T-helper 1 cell treated with Interleukin-12 subunit alpha and Interleukin-12 subunit beta and Interleukin-4 antibody, amounts not matched to agents 30 ng/mL and 1 ng/mL, for 36 hours (primary cell): ENCODE measurements around the gene RBM25. TPM values are rescaled to one million over a fixed set of nuclear protein-coding genes. Genes with fewer than 3 reads are reported as not detected.

ENCODE experiments used
- intact Hi-C: fragments of 100-400 bp; cut with micrococcal nuclease; formaldehyde crosslinking; loops from one replicate; pipeline ENCODE4 v1.15.1; 2024
- total RNA-seq: library from RNA; stranded (reverse); gene quantifications from 2 replicates; pipeline ENCODE4 v1.2.3, GENCODE V29; 2022

RBM25 gene
- total RNA-seq, 1 donor from 2014 or later, result 108 TPM

DNA sequence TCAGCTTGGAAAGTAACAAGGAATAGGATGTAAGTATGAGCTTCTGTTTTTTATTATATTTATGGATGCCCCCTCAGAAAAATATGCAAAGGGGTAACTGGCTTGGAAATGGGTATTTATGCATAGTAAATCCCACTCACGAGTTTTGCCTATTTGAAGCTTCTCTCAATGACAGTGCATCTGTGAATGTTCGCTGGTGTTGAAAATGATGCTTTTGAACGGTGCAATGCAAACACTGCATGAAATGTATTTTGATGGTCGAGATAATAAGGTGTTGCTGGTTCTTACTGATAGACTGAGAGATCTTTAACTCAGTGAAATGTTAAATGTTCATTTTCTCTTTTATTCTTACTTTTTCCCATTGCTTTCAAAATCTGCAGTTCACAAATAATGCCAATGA, 42.0 kb downstream of the RBM25 start:
- intact Hi-C loops, result no loop called here

GRCh38 chr14:73102806-73103497, 44.6 kb downstream of the RBM25 start:
- intact Hi-C loops, result no loop called here

GRCh38 chr14:73105050-73105449, 46.7 kb downstream of the RBM25 start:
- intact Hi-C loops, result no loop called here

DNA sequence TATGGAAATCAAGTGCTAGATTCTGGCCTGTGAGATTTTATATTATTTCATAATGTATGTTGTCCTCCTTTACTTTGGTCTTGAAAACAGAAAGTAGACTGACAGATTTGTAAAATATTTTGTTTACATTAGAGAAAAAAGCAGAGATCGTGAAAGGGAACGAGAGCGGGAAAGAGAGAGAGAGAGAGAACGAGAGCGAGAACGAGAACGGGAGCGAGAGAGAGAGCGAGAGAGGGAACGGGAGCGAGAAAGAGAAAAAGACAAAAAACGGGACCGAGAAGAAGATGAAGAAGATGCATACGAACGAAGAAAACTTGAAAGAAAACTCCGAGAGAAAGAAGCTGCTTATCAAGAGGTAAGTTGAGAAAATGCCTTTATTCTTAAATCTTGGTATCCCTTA, 47.4 kb downstream of the RBM25 start:
- intact Hi-C loops, result no loop called here

GRCh38 chr14:73116079-73116665, 57.8 kb downstream of the RBM25 start:
- intact Hi-C loops, result no loop called here

DNA sequence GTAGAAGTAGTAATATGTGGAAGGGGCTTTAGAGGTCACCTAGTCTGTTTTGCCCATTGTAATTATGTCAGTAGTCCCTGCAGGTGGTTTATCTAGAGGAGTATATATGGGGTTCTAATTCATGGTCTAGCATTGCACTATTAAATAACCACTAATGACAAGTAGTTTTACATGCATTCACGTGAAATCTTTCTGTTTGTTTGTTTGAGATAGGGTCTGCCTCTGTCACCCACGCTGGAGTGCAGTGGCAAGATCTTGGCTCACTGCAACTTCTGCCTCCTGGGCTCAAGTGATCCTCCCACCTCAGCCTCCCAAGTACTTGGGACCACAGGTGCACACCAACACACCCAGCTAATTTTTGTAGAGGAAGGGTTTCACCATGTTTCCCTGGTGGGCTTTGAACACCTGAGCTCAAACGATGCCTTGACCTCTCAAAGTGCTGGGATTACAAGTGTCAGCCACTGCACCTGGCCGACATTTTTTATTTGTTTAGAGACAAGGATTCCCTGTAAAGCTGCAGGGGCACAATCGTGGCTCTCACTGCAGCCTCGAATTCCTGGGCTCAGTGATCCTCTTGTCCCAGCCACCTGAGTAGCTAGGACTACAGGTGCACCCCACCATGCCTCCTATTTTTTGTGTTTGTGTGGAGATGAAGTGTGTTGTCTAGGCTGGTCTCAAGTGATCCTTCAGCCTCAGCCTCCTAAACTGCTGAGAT, 66.0 kb downstream of the RBM25 start:
- intact Hi-C loops, result no loop called here

DNA sequence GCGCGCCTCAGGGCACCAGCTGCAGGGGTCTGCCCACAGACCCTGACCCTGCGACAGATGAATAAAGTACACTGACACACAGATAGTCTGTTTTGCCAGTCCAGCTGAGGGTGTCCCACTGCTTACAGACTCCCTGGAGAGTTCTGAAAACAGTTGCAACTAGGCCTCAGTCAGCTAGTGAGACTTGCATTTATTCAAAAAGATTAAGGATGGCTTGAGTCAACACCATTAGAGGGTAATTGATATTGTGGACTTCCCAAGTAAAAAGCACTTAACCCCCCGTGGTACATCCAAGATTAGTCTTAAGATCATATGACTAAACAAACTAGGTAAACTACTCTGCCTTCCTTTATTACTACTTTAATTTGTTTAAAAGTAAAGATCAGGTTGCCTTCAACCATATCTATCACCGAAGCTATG, 66.8 kb downstream of the RBM25 start:
- intact Hi-C loops, result no loop called here

DNA sequence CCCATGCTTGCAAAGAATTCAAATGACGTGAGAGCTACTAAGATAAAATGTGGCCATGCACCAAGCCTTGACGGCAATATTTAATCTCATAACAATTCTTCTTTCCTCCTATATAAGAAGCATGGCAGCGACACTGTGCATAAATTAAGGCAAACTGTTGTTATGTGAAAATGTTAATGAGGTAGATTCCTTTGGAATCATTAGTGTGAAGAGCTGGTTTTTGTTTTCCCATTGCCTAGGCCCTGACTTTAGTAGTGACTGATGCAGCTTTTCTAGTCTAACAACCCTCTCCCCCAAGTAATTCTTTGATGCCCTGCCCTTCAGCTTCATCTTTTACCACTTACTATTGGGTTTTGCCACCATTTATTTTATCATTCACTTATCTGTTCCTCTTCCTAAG, 67.4 kb downstream of the RBM25 start:
- intact Hi-C loops, result no loop called here

DNA sequence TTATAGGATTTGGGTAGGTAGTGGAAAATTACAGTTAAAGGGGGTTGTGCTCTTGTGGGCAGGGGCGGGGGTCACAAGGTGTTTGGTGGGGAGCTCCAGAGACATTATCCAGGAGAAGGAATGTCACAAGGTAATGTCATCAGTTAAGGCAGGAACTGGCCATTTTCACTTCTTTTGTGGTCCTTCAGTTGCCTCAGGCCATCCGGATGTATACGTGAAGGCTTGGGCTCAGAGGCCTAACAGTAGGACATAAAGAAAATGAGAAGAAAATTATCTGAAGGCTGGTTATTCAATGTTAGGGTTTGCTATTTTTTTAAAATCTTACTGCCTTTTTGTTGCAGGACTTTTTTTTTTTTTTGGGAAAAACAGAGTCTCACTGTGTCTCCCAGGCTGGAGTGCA, 75.5 kb downstream of the RBM25 start:
- intact Hi-C loops, result no loop called here

DNA sequence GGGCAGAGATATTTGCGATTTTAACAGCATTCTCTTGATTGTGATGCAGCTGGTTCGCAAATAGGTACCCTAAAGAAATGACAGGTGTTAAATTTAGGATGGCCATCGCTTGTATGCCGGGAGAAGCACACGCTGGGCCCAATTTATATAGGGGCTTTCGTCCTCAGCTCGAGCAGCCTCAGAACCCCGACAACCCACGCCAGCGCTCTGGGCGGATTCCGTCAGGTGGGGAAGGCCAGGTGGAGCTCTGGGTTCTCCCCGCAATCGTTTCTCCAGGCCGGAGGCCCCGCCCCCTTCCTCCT, 77.7 kb downstream of the RBM25 start:
- intact Hi-C loops, result loop anchor here (1.0 to 2.0 kb wide), 8 partner anchors 78 to 815 kb away; partner anchors contain the start of genes COQ6, DCAF4, DPF3 and FAM161B

DNA sequence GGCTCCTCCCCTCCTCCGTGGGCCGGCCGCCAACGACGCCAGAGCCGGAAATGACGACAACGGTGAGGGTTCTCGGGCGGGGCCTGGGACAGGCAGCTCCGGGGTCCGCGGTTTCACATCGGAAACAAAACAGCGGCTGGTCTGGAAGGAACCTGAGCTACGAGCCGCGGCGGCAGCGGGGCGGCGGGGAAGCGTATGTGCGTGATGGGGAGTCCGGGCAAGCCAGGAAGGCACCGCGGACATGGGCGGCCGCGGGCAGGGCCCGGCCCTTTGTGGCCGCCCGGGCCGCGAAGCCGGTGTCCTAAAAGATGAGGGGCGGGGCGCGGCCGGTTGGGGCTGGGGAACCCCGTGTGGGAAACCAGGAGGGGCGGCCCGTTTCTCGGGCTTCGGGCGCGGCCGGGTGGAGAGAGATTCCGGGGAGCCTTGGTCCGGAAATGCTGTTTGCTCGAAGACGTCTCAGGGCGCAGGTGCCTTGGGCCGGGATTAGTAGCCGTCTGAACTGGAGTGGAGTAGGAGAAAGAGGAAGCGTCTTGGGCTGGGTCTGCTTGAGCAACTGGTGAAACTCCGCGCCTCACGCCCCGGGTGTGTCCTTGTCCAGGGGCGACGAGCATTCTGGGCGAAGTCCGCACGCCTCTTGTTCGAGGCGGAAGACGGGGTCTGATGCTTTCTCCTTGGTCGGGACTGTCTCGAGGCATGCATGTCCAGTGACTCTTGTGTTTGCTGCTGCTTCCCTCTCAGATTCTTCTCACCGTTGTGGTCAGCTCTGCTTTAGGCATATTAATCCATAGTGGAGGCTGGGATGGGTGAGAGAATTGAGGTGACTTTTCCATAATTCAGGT, 78.3 kb downstream of the RBM25 start, which contains the start of gene PSEN1:
Gene PSEN1 (plus strand): TSS at position 121 of the 839 bp plus-strand sequence. CDS start 11,513 bp downstream, outside the sequence.
- intact Hi-C loops, result loop anchor here (1.0 to 2.0 kb wide), 8 partner anchors 78 to 814 kb away; partner anchors contain the start of genes COQ6, DCAF4, DPF3 and FAM161B

- intact Hi-C loops, result no loop called here
These were observed 82.5 kb downstream of the RBM25 start for GRCh38 chr14:73140811-73141323.

- intact Hi-C loops, result no loop called here
These were observed 83.9 kb downstream of the RBM25 start for GRCh38 chr14:73142216-73142615.

- intact Hi-C loops, result no loop called here
These were observed 84.7 kb downstream of the RBM25 start for GRCh38 chr14:73143003-73143402.

DNA sequence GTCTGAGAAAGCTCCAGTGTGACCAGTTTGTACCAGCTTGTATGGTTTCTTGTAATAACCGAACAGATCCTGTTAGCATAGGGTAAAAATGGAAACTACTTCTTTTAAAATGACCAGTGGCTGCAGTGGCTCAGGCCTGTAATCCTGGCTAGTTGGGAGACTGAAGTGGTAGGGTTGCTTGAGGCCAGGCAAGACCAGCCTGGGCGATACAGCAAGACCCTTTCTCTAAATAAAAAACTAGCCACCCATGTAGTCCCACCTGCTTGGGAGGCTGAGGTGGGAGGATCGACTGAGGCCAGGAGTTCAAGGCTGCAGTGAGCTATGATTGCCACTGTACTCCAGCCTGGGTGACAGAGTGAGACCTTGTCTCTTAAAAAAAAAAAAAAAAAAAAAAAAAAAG, 85.3 kb downstream of the RBM25 start:
- intact Hi-C loops, result no loop called here

GRCh38 chr14:73145371-73145770, 87.0 kb downstream of the RBM25 start:
- intact Hi-C loops, result no loop called here

DNA sequence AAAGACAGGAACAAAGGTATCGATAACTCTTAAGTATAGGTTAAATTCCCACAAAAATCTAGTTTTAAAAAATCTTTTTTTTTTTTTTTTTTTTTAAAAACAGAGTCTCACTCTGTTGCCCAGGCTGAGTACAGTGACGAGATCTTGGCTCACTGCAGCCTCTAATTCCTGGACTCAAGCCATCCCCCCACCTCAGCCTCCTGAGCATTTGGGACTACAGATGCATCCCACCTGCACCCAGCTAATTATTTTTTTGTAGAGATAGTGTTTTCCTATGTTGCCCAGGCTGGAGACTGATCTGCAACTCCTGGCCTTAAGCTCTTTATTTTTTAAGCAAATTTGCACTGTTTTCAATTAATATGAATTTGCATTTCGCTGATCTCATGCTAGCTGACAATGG, 87.8 kb downstream of the RBM25 start:
- intact Hi-C loops, result no loop called here

- intact Hi-C loops, result no loop called here
These were observed 91.4 kb downstream of the RBM25 start for GRCh38 chr14:73149753-73150152.

DNA sequence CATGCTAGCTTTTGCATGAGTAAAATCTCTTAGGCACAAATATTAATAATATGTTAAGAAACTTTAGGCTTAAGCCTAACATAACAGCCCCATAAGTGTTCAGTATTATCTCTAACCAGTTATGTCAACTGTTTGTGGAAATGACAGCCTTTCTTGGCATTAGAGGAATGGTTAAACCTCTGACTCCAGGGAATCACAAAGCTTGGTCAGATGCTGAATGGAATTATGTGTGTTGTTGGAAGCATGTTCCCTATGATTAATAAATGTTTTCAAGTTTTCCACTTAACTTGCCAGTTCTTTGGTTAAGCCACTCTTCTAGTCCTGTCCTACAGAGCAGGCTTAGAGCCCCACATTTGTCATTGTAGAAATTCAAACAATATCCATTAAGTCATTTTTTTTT, 94.9 kb downstream of the RBM25 start:
- intact Hi-C loops, result no loop called here

DNA sequence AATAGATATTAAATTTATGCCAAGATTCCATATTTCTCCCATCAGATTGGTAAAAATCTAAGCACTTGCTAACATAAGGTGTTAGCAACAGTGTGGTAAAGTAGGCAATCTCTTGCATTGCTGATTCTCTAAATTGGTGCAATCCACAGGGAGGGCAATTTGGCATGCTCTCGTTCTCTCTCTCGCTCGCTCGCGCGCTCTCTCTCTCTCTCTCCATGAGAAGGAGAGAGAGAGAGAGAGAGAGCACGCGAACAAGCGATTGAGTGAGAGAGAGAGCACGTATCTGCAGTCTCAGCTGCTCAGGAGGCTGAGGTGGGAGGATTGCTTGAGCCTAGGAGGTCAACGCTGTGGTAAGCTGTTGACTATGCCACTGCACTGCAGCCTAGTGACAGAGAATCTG, 103.9 kb downstream of the RBM25 start:
- intact Hi-C loops, result no loop called here

- intact Hi-C loops, result no loop called here
These were observed 108.1 kb downstream of the RBM25 start for GRCh38 chr14:73166399-73166798.
